ENCODE data around the gene GABPA.
"Not testable (repeated sequence)": the region's sequence is repeated elsewhere in the genome, so short reads cannot be mapped to it uniquely, and the experiment has no call there.

The GABPA gene

DNA sequence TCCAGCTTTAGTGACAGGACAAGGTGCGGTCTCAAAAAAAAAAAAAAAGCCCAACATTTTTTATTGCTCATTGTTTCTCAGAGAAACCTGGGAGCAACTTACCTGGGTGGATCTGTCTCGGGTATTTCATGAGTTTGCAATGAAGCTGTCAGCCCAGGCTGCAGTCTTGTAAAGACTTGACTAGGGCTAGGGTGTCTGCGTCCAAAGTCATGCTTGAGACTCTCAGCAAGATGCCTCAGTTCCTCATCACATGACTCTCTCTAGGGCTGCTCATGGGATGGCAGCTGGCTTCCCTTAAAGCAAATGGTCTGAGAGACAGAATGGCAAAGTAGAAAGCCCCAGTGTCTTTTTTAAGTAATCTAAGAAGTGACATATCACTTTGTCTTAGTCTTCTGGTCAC, 8.1 kb downstream of the GABPA start:
- no peak for DNase-seq (ENCODE audit: low spot score)

DNA sequence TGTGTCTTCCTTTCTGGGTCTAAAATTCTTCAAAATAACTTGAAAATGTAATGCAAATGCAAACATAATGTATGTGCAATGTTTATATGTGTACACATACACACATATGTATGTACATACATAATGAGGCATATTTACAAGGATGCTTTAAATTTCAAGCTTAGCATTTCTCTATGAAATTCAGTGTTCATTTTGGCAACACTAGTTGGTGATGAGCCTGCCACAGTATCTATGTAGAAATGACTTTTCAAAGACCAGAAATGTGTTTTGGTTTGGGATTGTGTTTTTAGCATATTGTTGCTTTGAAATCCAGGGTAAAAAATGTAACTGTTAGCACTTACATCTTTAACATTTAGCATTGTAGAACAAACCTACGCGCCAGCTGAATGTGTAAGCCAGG, 10.1 kb downstream of the GABPA start:
- no peak for DNase-seq (ENCODE audit: low spot score)

DNA sequence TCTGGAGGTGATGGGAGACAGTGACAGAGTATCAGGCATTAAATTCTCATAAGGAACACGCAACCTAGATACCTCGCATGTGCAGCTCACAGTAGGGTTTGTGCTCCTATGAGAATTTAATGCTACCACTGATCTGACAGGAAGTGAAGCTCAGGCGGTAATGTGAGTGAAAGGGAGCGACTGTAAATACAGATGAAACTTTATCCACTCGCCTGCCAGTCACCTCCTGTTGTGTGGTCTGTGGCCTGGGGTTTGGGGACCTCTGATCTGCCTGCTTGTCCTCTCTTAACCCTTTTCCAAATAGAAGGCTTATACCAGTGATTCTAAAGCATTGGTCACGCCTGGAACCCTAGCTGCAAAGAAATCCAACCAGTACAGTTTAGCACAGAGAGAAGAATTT, 15.3 kb downstream of the GABPA start:
- DNase-seq (ENCODE audit: low spot score) = no peak

DNA sequence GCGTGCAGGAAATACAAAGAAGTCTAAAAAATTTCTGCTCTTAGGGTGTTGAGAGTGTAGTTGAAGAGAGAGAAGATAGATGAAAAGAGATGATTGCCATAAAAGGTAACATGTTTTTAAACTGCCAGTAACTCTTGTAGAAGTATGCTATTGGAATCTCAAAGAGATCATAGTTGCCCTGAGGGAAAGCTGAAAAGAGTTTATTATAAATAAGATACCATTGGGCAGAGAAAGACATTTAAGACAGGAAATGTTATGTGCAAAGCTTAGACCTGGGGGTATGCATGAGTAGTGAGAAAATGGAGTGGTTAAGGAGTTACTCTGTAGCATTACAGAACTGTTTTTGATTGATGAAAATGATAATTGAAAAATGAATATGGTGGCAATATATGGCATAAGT, 17.6 kb downstream of the GABPA start:
- no peak for DNase-seq (ENCODE audit: low spot score)

DNA sequence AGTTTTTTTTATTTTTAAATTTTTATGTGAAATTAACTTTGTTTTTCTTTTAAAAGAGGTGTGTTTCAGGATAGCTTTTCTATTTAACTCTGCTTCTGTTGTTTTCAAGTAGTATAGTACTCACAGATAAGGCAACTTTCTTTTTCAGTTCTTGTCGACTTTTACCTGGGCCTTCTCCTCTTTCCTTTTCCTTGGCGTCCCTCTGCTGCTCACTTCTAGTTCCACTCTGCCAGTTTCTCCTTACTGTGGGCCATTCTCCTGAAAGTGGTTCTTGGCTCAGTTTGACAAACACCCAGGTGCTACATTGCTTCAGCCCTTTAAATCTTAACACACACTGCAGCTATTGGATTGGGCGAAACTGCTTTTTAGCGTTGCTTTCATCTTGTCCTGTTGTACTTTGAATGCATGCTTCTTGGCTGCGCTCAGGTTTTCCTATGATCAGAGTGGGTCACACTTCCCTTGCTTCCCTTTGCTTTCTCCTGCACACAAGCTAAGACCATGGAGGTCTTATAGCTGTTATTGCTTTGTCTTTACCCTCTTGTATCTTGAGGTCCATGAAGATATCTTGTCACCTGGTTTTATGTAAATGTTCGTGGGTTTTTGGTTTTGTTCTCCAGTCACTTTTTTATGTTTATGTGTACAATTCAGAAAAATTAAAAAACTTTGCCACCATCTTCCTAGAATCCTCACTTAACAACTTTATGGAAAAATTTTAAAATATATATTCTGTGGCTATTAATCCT, 21.6 kb downstream of the GABPA start:
- no peak for DNase-seq (ENCODE audit: low spot score)

DNA sequence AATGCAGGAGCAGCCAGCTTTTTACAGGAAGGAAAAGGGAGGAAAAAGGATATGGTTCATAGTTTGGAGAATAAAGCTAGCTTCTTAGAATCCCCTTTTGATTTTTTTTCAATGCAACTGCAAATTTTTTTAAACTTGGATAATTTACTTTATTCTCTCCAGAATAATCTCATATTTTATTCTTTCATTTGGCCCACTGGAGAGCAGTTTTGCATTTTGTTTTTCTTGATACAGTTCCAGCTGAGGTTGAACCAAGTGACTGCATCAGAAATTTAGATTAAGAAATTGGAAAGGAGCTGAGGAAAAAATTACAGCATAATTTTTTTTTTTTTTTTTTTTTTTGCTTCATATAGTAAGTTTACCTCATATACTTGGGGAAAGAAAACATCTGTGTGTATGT, 22.8 kb downstream of the GABPA start:
- no peak for DNase-seq (ENCODE audit: low spot score)

DNA sequence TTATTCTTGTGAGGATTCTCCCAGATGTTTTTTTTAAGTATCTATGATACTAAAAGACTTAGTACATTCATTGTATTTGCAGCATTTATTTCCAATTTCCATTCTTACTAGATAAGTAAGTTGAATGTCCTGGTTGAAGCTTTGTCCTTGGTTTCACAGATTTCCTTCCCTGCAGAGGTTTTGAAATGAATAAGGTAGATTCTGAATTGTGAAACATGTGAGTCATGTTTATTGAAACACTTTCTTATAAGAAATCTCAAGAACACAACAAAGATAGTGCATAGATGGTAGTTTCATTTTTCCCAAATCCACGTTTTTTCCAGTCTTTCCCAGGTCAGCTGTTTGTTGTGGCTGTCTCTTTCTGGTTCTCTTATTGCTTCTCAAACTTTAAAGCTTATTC, 24.8 kb downstream of the GABPA start:
- DNase-seq (ENCODE audit: low spot score) = no peak

DNA sequence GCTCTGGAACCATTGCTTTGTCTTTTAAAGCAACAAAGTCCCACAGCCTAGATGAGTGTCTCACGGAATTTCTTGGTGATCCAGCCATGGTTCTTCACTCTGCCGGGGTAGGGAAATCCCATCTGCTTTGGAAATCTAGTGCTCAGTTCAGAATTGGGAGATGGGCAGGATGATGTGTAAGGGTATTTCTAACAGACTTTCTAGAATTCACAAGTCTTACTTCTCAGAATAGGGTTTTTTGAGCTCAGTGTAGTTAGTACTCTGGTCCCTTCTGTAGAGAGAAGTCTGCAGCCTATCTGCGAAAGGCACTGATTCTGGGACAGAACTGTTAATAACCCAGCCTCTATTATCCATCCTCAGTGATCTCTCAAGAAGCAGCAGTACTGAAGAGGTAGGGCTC, 25.3 kb downstream of the GABPA start:
- no peak for DNase-seq (ENCODE audit: low spot score)

DNA sequence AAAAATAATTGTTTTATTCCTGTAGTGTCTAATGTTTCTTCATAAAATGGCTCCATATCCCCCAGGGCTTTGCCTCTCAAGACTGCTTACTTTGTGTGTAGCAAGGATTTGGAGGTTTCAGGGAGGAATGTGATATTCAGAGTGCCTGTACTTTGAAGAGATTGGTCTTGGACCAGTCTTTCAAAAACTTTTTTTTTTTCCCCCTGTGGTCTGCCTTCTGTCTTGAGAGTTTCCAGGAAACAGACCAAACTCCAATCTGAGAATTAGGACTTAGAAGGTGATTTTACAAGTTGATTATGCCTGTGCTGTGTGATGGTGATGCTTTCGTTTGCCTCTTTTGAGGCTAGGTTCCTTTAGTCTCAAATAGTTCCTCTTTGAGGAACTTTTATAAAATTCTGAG, 25.9 kb downstream of the GABPA start:
- DNase-seq (ENCODE audit: low spot score) = no peak

DNA sequence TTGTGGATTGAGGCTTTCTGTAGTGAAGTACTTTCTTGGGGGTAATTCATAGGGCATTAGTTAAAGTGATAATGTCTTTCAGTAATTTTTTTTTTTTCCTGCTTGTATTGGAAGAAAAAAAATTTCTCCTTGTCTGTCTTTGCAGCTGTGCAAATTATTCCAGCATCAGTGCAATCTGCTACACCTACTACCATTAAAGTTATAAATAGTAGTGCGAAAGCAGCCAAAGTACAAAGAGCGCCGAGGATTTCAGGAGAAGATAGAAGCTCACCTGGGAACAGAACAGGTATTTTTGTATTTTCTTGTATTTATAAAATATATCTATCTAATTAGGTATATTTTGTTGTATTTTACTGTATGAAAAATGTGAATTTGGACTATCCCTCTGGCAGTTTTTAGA, 29.3 kb downstream of the GABPA start:
- DNase-seq (ENCODE audit: low spot score) = no peak

DNA sequence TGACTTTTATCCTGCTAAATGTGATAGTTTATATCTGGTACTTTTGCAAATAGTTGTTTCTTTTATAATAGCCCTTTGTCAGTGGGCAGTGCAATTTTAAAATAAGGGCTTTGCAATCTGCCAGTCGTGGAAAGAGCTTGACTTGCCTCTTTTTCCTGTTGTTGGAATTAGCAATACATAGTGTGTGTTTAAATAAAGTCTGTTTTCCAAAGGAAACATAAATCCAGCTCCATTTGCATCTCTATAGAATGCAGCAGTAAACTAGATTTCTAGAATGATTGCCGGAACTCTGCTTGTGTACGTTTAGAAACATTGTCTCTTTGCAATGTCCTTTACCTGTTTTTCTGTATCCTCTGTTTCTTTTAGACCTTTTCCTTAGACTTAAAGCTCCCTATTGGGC, 33.1 kb downstream of the GABPA start:
- DNase-seq (ENCODE audit: low spot score) = no peak

DNA sequence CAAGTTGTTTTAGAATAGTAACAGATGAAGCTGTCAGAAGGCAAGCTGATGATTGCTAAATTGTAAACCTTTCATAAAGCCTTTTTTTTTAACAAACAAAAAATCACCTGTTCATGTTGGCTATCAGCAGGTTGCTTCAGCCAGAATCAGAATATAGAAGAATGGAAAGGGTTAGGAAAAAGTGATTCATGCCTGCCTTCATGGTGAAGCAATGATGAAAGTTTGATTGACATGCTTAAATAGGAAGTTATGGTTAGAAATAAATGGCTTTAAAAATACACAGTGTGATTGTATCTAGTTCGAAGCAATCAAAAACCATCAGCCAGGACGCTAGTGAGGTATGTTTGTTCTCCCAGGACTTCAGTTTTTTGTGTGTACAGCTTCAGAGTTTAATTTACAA, 37.9 kb downstream of the GABPA start:
- DNase-seq (ENCODE audit: low spot score) = no peak

DNA sequence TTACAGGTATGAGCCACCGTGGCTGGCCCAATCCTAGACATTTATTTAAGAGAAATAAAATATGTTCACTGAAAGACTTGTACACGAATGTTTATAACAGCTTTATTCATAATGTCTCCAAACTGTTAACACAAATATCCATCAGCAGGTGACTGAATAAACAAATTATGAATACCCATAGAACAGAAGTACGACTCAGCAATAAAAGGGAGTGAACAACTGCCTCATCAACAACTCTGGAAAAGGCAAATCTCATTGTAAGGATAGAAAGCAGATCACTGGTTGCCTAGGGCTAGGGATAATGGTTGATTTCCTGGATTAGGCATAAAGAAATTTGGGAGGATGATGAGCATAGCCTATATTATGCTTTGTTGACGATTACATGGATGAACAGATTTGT, 41.7 kb downstream of the GABPA start:
- DNase-seq (ENCODE audit: low spot score) = no peak

DNA sequence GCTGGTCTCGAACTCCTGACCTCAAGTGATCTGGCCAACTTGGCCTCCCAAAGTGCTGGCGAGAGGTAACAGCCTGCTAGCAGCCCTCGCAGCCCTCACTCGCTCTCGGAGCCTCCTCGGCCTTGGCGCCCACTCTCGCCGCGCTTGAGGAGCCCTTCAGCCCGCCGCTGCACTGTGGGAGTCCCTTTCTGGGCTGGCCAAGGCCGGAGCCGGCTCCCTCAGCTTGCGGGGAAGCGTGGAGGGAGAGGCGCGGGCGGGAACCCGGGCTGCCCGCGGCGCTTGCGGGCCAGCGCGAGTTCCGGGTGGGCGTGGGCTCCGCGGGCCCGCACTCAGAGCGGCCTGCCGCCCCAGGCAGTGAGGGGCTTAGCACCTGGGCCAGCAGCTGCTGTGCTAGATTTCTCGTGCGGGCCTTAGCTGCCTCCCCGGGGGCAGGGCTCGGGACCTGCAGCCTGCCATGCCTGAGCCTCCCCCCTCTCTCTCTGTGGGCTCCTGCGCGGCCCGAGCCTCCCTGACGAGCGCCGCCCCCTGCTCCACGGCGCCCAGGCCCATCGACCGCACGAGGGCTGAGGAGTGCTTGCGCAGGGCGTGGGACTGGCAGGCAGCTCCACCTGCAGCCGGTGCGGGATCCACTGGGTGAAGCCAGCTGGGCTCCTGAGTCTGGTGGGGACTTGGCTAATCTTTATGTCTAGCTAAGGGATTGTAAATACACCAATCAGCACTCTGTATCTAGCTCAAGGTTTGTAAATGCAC, 43.5 kb downstream of the GABPA start:
- DNase-seq (ENCODE audit: low spot score) = not testable (repeated sequence)

DNA sequence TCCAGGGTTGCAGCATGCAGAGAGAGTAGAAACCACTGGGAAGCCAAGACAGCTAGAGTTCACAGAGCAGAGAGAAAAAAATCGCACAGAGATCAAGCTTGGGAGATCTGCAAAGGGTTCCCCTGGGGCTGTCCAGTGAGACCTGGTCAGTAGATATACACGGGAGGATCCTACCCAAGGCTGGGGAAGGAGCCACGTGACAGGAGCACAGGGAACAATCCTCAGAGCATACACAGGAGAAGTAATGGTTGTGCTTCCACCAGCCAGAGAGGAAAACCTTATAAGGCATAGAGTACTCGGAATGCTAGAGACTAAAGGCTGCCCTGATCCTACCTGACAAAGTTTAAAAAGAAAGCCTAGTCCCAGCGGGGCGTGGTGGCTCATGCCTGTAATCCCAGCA, 53.9 kb downstream of the GABPA start:
- no peak for DNase-seq (ENCODE audit: low spot score)

DNA sequence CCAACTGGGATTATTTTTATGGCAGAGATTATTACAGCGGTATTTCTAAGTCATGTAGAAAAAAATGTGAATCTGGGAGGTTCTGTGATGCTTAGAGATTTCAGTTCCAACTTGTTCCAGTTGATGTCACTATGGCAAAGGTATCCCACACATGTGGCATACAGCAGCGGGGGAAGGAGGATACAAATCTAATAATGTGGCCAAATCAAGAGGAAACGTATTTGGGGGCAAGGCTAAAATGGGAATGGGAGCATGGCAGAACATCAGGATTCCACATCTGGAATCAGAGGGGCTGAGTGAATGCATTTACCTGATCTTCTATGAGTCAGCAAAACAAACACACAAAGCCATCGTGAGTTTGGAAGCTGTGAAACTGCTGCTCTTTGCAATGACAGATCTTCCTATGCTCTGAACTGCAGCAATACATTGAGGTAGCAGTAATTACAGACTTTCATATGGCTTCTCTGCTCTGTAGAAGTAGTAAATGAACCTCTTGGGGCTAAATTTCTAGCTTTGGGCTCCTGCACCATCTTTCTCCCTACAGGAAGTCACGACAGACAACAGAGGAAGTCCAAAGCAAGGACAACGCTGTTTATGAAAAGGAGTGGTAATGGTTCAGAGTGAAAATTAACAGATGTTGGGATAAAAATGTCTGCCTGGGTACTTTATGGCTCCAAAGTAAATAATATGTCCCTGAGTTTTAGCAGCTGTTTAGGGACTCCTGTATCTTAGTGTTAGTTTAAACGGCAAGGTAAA, 55.5 kb downstream of the GABPA start:
- DNase-seq (ENCODE audit: low spot score) = no peak

DNA sequence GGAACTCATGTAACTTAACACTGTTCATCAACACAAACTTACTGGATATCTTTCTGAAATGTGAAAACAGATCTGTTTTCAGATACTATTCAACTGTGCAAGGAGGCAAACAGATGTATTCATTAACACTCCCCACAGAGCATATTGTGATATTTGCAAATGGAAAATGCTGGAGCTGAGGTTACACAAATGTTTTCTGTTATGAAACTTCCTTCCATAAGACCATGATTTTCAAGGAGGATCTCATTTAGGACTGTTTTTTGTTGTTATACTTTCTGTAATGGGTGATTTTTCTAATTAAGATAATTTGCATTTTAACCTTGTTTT, 56.1 kb downstream of the GABPA start:
- DNase-seq (ENCODE audit: low spot score) = no peak

DNA sequence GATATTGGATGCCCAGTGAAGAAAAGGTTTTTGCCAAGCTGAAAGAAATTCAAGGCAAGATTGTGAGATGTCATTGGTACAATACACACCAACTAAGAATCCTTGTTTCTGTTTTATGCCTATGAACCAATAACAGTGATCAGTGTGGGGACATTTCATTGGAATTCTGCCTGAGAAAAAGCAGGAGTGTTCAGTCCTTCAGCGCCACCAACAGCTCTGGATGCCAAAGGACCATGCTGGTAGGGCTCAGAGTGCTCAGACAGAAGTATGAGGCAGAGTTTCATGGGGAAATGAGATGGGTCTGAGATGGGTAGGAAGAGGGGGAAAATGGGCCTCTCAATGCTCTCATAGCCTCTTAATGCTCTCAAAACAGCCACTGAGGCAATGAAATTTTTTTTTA, 56.5 kb downstream of the GABPA start:
- no peak for DNase-seq (ENCODE audit: low spot score)

DNA sequence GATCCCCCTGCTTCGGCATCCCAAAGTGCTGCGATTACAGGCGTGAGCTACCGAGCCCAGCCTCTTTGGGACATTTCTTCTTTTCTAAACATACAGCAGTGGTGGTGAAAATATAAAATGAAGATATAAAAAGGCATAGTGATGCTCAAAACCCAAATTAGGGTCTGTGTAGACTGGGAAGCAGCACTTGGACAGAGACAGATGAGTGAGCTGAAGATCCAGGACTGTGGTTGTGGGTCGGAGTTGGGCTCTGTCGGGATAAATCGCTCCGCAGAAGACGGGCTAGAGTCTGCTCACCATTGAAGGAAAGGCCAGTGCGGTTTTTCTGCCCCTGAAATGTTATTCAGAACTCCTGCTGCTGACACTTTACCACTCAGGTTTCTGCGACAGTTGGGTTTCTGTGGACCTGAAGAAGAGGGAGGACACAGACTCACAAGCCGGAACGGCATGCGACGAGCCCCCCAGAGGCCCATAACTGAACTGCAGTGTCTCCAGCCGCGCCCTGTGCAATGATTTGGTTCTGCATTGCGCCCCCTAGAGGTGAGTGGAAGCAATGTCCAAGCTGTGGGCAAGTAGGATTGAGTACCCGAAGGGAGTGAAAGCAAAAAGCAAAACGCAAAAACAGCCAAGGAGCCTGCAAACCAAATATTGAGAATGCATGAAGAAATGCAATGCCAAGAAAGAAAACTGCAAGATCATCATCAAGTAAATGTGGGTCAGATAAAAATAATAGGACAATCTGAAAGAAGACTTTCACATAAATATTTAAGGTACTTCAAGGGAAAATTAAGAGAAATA, 66.6 kb downstream of the GABPA start:
- DNase-seq (ENCODE audit: low spot score) = peak; percentile 85

DNA sequence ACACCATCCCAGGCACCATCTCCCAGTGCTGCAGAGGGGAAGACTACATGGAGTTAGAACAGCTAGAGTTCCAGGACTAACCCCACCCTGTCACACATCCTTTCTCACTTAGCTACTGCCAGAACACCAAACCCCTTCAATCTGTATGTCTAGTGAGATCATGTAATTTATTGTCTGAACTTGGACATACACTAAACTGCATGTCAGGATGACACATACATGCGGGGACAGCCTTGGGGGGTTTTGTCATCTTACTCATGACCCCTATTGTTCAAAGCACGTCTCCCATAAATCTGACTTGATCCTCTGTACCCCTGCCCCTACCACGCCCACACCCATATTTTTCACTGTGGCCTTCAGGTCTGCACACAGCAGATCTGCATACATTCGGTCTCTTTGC, 71.3 kb downstream of the GABPA start:
- no peak for DNase-seq (ENCODE audit: low spot score)

DNA sequence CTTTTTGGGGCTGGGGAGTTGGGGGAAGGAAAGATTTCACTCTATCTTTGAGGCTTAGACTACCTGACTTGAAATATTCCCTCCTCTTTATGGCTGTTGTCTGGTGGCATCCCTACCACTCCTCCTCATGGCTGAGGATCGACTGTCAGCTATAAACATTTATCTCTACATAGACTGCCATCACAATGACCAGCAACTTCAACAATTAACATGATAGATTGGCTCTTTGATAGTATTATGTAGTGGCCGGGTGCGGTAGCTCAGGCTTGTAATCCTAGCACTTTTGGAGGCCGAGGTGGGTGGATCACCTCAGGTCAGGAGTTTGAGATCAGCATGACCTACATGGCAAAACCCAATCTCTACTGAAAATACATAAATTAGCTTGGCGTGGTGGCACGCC, 72.4 kb downstream of the GABPA start:
- DNase-seq (ENCODE audit: low spot score) = no peak

DNA sequence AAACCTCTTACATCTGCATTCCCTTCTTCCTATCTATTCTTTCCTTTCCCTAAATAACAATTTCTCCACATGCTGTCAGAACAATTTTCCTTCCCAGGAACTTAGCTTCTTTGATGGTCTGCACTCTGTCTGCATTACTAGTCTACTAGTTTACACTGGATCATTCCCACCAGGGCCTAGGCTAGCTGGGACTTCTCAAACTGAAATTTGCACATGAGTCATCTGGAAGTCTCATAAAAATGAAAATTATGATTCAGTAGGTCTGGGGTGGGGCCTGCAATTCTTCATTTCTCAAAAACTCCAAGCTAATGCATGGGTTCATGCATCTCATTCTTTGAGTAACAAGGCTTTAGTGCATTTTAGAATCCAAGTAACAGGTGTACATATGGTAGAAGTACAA, 74.2 kb downstream of the GABPA start:
- DNase-seq (ENCODE audit: low spot score) = no peak

DNA sequence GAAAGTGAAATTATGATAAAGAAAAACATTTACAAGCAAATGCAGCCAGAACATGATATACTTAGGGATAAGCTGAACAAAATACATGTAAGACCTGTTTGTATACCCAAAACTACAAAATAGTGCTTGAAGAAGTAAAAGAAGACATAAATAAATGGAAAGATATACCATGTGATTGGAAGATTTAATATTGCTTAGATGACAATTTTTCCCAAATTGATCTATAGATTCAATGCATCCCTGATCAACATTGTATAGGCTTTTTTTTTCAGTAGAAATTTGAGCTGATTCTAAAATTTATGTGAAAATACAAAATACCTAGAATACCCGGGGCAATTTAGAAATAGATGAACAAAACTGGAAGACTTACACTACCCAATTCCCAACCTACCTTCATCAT, 76.4 kb downstream of the GABPA start:
- no peak for DNase-seq (ENCODE audit: low spot score)

Measured in CD4-positive, alpha-beta T cell treated with Interleukin-15 for 4 hours (primary cell).